GM18517 (cell line): ENCODE measurements around the gene KLC1.

ENCODE experiments used
- ATAC-seq: cut with Tn5 transposase; IDR thresholded peaks from one replicate; pipeline ENCODE4 v1.9.1; 2021; ENCODE audit warnings: mild to moderate bottlenecking, moderate library complexity; ENCODE audit not compliant: unreplicated experiment

KLC1 gene

GRCh38 chr14:103744621-103745395 lies 115.8 kb downstream of the KLC1 start:
- ATAC-seq: no peak

DNA sequence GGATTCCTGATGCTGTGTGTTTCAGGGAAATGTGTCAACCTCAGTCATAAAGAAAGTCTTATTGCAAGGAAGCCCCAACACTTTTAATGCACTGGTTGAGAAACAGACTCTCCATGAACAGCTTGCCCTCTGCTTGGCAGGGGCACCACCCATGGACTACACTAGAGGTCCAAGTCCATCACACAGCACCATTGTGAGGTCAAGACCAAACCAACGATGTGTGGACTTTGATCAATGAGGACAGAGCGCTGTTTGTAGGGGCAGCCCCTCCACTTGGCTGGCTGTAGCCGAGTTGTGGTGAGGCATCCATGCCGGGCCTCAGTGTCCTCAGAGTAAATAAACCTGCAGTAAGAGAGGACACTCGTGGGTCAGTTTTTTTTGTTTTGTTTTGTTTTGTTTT lies 116.4 kb downstream of the KLC1 start:
- ATAC-seq: no peak

GRCh38 chr14:103746701-103747100 lies 117.7 kb downstream of the KLC1 start:
- no peak for ATAC-seq

GRCh38 chr14:103748534-103748857 lies 119.5 kb downstream of the KLC1 start:
- no peak for ATAC-seq

DNA sequence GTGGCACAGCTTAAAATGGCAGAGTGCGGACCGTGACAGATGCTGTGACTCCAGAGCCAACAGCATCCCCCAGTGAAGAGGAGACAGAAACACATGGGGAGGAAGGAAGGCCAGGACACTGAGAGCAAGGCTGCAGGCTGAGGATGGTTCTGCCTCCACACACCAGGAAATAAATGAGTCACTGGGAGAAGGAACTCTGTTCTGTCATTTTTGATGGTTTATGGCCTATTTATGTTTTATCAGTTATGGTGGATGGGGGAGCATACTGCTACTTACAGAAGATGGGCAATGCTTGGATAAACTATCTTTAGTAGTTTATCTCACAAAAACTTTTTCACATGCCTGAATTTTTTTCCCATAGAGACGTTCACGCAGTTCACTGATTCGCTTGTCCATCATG lies 120.4 kb downstream of the KLC1 start:
- no peak for ATAC-seq

DNA sequence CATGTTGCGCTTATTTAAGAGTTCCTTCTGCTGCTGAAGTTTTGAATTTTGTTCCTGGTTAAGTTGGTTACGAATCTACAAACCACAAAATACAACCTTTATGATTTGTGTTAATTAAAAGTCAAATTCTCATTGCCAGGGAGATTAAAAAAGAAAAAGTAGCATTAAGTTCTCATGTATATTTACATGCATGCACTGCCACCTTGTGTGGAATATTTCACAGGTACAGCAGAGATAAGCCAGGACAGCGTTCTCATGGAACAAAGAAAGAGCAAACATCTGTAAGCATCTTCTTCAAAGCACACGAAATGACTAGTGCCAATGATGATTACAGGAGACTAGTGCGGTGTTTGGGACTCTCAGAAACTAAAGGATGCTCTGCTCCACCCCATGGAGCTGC lies 120.8 kb downstream of the KLC1 start:
- no peak for ATAC-seq
